MM.1S (cell line): ENCODE results near the gene ARL14EPL.

Experiments used
- DNase-seq: peaks from one replicate; pipeline ENCODE4 v3.0.0-alpha.2; 2015
- H2AFZ ChIP-seq: fragments of 300-600 bp; sonication (generic); 2 replicates; pipeline ENCODE4 v1.6.0; 2016; ENCODE audit warnings: antibody characterized with exemption, low read length
- H3F3A ChIP-seq: fragments of 300-600 bp; sonication (generic); 2 replicates; pipeline ENCODE4 v1.6.1; 2016; ENCODE audit warnings: mild to moderate bottlenecking, antibody characterized with exemption, low read length, moderate library complexity, mixed read lengths; ENCODE audit not compliant: insufficient read depth
- H3K27ac ChIP-seq: fragments of 300-600 bp; sonication (generic); 2 replicates; pipeline ENCODE4 v1.5.1; 2016; ENCODE audit warnings: mild to moderate bottlenecking, low read length
- H3K27me3 ChIP-seq: fragments of 300-600 bp; sonication (generic); replicated peaks from 2 replicates; pipeline ENCODE4 v1.6.0; 2016; ENCODE audit warnings: low read length; ENCODE audit not compliant: insufficient read depth
- H3K36me3 ChIP-seq: fragments of 300-600 bp; sonication (generic); replicated peaks from 2 replicates; pipeline ENCODE4 v1.6.1; 2016; ENCODE audit warnings: mild to moderate bottlenecking, low read length, mixed read lengths; ENCODE audit not compliant: insufficient read depth
- H3K4me1 ChIP-seq: fragments of 300-600 bp; sonication (generic); 2 replicates; pipeline ENCODE4 v1.6.1; 2016; ENCODE audit warnings: low read length, mixed read lengths
- H3K4me2 ChIP-seq: fragments of 300-600 bp; sonication (generic); 2 replicates; pipeline ENCODE4 v1.6.0; 2016; ENCODE audit warnings: low read depth, low read length
- H3K4me3 ChIP-seq: fragments of 300-600 bp; sonication (generic); 2 replicates; pipeline ENCODE4 v1.5.1; 2016; ENCODE audit warnings: low read length, mixed read lengths
- H3K79me2 ChIP-seq: fragments of 300-600 bp; sonication (generic); 2 replicates; pipeline ENCODE4 v1.6.1; 2016; ENCODE audit warnings: mixed run types, low read length, mixed read lengths
- H3K9ac ChIP-seq: fragments of 300-600 bp; sonication (generic); 2 replicates; pipeline ENCODE4 v1.6.1; 2016; ENCODE audit warnings: low read length, mixed read lengths
- H3K9me2 ChIP-seq: fragments of 300-600 bp; sonication (generic); replicated peaks from 2 replicates; pipeline ENCODE4 v1.6.1; 2016; ENCODE audit warnings: mild to moderate bottlenecking, low read length, mixed read lengths; ENCODE audit not compliant: insufficient read depth
- H3K9me3 ChIP-seq: fragments of 300-600 bp; sonication (generic); replicated peaks from 2 replicates; pipeline ENCODE4 v1.6.1; 2016; ENCODE audit warnings: mild to moderate bottlenecking, low read length, mixed read lengths; ENCODE audit not compliant: insufficient read depth
- H4K20me1 ChIP-seq: fragments of 300-600 bp; sonication (generic); 2 replicates; pipeline ENCODE4 v1.6.1; 2016; ENCODE audit warnings: mild to moderate bottlenecking, low read length, moderate library complexity, mixed read lengths; ENCODE audit not compliant: insufficient read depth
- EZH2 ChIP-seq: fragments of 300-600 bp; sonication (generic); optimal IDR thresholded peaks from 2 replicates; pipeline ENCODE3; 2017; ENCODE audit warnings: low read depth, mild to moderate bottlenecking, antibody characterized with exemption, low read length, mixed read lengths
- EZH2phosphoT487 ChIP-seq: fragments of 300-600 bp; sonication (generic); IDR thresholded peaks from 2 replicates; pipeline ENCODE4 v1.6.1; 2018; ENCODE audit warnings: antibody characterized with exemption, low read length
- TF ChIP-seq, protein P1 (sequence below): fragments of 300-600 bp; sonication (generic); IDR thresholded peaks from 2 replicates; pipeline ENCODE4 v1.5.1; 2016; ENCODE audit warnings: antibody characterized with exemption, low read length, mixed read lengths

ARL14EPL gene

DNA sequence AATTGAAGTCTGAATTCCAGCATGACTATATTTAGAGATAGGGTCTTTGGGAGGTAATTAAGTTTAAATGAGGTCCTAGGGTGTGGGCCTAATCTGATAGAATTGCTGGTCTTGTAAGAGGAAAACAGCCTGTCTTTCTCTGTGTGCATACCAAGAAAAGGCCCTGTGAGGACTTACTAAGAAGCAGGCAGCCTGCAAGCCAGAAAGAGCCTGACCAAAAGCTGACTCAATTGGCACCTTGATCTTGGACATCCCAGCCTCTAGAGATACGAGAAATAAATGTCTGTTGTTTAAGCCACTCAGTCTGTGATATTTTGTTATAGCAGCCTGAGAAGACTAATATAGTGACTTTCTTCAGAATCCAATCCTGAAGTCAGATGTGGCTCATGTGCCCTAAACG, 14.6 kb downstream of the ARL14EPL start:
- Histone ChIP-seq H3K4me1 (no peaks in the 10 kb centered on the region), H3K27ac (no peak overlapping the region), H3K9me2 (no peaks in the 10 kb centered on the region), H3K36me3 (no peaks in the 10 kb centered on the region), H3F3A (no peaks in the 10 kb centered on the region), H3K4me2 (no peak overlapping the region), H3K4me3 (no peak overlapping the region), H3K79me2 (no peaks in the 10 kb centered on the region), H3K9me3 (no peaks in the 10 kb centered on the region), H3K27me3 (no peaks in the 10 kb centered on the region), H2AFZ (no peak overlapping the region), H3K9ac (no peak overlapping the region), H4K20me1 (no peaks in the 10 kb centered on the region)
- no peak for DNase-seq
- TF ChIP-seq EZH2 (no peak), EZH2phosphoT487 (no peak)
- TF ChIP-seq, protein P1, sequence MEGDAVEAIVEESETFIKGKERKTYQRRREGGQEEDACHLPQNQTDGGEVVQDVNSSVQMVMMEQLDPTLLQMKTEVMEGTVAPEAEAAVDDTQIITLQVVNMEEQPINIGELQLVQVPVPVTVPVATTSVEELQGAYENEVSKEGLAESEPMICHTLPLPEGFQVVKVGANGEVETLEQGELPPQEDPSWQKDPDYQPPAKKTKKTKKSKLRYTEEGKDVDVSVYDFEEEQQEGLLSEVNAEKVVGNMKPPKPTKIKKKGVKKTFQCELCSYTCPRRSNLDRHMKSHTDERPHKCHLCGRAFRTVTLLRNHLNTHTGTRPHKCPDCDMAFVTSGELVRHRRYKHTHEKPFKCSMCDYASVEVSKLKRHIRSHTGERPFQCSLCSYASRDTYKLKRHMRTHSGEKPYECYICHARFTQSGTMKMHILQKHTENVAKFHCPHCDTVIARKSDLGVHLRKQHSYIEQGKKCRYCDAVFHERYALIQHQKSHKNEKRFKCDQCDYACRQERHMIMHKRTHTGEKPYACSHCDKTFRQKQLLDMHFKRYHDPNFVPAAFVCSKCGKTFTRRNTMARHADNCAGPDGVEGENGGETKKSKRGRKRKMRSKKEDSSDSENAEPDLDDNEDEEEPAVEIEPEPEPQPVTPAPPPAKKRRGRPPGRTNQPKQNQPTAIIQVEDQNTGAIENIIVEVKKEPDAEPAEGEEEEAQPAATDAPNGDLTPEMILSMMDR: no peak

DNA sequence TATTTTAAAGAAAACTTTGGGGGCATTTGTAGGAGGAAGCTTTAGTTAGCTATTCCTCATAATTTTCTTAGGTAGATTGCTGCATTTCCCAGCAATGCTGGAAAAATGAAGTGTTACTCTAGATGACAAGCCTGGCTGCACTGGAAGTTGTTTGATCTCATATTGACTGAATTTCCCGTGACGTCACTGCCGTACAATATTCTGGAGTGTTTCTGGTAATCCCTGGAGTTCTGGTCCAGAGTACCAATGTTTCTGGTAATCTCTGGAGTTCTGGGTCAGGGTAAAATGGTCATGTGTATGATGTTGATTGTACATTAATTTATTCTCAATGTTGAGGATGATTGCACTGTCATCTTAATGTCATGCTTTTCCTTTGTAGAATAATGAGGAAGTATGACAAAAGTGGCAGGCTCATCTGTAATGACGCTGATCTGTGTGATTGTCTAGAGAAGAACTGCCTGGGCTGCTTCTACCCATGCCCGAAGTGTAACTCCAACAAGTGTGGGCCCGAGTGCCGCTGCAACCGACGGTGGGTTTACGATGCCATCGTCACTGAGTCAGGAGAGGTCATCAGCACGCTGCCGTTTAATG, 26.2 kb downstream of the ARL14EPL start:
- Histone ChIP-seq H3K27ac (no peak overlapping the region), H3K79me2 (no peaks in the 10 kb centered on the region), H4K20me1 (no peaks in the 10 kb centered on the region), H3K4me3 (no peak overlapping the region), H3K9me3 (no peaks in the 10 kb centered on the region), H3K36me3 (no peaks in the 10 kb centered on the region), H3K9ac (no peak overlapping the region), H3K4me1 (no peaks in the 10 kb centered on the region), H3K9me2 (no peaks in the 10 kb centered on the region), H3F3A (no peaks in the 10 kb centered on the region), H3K4me2 (no peak overlapping the region), H3K27me3 (no peaks in the 10 kb centered on the region), H2AFZ (no peak overlapping the region)
- no peak for DNase-seq
- TF ChIP-seq EZH2: no peak
- TF ChIP-seq EZH2phosphoT487: no peak
- TF ChIP-seq, protein P1: no peak

GRCh38 chr5:116062352-116062751, 30.1 kb downstream of the ARL14EPL start:
- Histone ChIP-seq H3K79me2 (no peaks in the 10 kb centered on the region), H3F3A (no peaks in the 10 kb centered on the region), H3K4me3 (no peak overlapping the region), H3K27me3 (no peaks in the 10 kb centered on the region), H3K36me3 (no peaks in the 10 kb centered on the region), H3K4me1 (no peaks in the 10 kb centered on the region), H3K27ac (no peak overlapping the region), H3K9ac (no peak overlapping the region), H3K9me3 (no peaks in the 10 kb centered on the region), H2AFZ (no peak overlapping the region), H3K4me2 (no peak overlapping the region), H4K20me1 (no peaks in the 10 kb centered on the region), H3K9me2 (no peaks in the 10 kb centered on the region)
- no peak for TF ChIP-seq EZH2phosphoT487
- TF ChIP-seq EZH2: no peak
- TF ChIP-seq, protein P1: no peak
- no peak for DNase-seq
